Stimulated activated CD4-positive, alpha-beta T cell treated with anti-CD3 and anti-CD28 coated beads, Interleukin-4, amount 100 ng/mL, for 48 hours (primary cell): Measurements from ENCODE around the gene USP34.

Source experiments
- DNase-seq, 2 donors: peaks; one replicate each; pipeline ENCODE4 v3.0.0-alpha.2; 2020; ENCODE audit warnings: low read depth in 2 of 2

Gene USP34

DNA sequence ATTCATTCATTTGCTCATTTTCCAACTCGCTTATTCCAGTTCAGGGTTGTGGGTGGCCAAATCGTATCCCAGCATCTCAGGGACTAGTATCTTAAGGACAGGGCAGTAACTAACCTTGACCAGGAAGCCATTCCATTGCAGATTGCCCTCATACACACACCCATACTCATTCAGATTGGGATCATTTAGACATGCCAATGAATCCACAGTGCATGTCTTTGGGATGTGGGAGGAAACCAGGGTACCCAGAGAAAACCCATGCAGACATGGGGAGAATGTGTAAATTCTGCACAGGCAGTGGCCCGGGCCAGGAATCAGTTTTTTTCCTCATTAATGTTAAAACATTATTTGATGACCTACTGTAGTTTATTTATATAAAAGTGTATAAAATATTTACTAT lies 150.7 kb downstream of the USP34 start:
- DNase-seq = no peak

DNA sequence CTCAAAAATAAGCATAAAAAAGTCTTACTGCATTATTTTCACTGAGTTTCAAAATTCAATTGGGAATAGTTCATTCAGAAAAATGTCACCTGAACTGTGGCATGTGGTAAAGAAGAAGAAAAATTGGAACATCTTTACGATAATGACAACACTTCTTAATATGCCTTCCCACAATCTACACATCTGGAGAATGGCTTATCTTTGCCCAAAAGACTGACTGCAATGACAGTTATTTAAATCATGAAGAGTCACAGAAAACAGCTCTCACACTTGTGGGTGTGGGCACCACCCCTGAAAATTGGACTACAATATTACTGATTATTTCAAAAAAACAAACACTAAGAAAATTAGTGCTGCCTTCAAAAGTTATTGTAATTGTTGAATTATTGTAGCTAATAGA lies 152.3 kb downstream of the USP34 start:
- no peak for DNase-seq

GRCh38 chr2:61295981-61296380 lies 174.9 kb downstream of the USP34 start:
- no peak for DNase-seq

DNA sequence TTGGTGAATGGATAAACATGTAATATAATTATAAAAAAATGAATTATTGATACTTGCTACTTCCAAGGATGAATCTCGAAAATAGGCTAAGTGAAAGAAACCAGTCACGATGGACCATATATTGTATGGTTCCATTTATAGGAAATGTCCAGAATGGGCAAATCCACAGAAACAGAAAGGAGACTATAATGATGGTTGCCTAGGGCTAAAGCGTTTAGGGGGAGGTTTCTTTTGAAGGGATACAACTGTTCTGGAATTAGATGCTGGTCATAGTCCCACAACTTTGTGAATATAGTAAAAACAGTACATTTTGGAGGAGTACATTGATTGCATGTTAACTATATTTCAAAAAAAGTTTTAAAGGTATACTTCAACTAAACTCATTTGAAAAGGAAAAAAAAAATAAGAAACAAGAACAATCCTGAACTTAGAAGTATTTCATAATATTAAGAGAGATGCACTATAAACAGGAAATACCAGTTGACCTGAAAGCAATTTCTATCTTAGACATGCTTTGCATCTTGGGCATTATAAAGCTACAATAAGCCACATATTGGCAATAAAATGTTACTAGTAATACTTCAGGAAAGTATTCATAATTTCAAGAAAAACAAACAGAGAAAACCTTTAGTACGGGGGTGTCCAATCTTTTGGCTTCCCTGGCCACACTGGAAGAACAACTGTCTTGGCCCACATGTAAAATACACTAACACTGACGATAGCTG lies 178.9 kb downstream of the USP34 start:
- no peak for DNase-seq

- no peak for DNase-seq
These were observed 182.6 kb downstream of the USP34 start for GRCh38 chr2:61288070-61288841.

DNA sequence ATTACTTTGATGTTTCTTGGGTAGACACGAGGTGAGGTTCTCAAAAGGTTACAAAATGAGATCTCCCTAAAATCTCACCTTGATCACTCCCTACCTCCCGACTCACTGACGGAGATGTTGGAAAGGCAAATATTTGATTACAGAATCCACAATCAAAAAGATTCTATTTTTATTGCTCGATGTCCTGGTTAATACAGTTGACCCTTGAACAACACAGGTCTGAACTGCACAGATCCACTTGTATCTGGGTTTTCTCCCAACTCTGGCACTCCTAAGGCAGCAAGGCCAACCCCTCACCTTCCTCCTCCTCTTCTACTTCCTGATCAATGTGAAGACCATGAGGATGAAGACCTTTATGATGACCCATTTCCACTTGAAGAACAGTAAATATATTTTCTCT lies 183.6 kb downstream of the USP34 start:
- no peak for DNase-seq

GRCh38 chr2:61283443-61284160 lies 187.3 kb downstream of the USP34 start:
- no peak for DNase-seq

DNA sequence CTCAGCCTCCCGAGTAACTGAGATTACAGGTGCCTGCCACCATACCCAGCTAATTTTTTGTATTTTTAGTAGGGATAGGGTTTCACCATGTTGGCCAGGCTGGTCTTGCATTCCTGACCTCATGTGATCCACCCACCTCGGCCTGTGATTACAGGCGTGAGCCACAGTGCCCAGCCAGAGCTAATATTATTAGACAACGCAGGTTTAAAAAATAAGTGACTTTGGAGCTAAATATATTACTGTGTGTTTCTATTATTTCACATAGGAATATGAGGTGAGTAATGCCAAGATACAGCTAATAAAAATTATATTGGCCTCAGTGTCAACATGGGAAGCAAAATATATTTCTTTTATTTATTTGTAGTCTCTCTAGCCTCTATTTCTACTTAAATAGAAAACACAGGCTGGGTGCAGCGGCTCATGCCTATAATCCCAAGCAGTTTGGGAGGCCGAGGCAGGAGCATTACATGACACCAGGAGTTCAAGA lies 188.7 kb downstream of the USP34 start:
- no peak for DNase-seq

- DNase-seq = no peak
These were observed 189.6 kb downstream of the USP34 start for GRCh38 chr2:61281321-61281720.

DNA sequence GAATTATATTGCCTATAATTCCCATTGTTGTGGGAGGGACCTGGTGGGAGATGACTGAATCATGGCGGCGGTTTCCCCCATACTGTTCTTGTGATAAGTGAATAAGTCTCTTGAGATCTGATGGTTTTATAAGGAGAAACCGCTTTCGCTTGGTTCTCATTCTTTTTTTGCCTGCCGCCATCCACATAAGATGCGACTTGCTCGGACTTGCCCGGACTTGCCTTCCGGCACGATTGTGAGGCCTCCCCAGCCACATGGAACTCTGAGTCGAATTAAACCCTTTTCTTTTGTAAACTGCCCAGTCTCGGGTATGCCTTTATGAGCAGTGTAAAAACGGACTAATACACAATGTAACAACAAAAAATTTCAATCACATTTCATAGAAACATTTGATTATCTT lies 193.1 kb downstream of the USP34 start:
- DNase-seq = no peak

DNA sequence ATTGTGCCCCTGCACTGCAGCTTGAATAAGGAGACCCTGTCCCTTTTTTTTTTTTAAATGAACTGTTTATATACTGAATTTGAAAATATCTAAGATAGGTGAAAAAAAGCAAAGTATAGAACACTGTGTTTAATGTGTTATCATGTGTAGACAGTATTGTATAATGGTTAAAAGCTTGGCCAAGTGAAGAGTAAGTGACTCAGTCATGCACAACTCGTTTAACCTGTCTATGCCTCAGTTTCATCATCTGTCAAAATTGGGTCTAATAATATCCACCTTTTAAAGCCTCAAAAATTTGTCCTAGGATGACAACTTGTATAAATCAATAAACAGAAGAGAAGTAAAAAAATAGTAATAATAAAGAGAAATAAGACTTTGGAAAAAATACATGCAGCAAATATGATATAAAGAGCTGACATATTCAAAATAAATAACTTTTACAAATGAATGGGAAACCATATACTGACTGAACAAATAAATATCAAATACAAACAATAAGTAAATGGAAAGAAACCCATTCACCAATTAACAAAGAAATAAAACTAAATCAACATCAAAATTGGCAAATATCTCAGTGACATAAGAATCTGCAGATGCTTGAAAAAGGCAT lies 195.2 kb downstream of the USP34 start:
- no peak for DNase-seq

DNA sequence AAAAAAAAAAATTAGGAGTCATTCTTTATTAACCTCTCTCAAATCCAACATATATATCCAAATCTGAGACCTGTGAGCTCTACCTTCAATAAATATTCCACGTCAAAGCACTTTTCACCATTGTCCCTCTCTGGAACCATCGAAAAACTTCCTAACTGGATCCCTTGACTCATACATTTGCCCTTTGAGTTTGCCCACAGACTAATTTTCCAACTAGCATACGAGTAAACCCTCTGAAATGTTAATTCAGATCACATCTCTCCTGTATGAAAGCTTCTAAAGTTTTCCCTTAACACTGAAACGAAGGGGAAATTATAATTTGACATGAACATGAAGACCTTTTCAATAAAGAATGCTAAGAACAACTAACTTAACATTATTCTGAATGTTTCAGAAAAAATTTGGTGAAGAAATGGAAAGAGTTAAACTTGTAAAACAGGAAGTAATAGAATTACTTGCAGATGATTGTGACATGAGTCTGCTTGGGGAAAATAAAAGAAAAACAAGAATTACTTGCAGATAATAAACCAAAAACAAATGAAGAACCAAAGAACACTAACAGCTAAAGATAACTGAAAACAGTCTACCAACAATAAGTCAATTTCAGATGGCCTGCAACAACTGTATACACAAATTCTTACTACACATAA lies 198.3 kb downstream of the USP34 start:
- DNase-seq = no peak

- no peak for DNase-seq
These were observed 202.6 kb downstream of the USP34 start for GRCh38 chr2:61268249-61268648.

DNA sequence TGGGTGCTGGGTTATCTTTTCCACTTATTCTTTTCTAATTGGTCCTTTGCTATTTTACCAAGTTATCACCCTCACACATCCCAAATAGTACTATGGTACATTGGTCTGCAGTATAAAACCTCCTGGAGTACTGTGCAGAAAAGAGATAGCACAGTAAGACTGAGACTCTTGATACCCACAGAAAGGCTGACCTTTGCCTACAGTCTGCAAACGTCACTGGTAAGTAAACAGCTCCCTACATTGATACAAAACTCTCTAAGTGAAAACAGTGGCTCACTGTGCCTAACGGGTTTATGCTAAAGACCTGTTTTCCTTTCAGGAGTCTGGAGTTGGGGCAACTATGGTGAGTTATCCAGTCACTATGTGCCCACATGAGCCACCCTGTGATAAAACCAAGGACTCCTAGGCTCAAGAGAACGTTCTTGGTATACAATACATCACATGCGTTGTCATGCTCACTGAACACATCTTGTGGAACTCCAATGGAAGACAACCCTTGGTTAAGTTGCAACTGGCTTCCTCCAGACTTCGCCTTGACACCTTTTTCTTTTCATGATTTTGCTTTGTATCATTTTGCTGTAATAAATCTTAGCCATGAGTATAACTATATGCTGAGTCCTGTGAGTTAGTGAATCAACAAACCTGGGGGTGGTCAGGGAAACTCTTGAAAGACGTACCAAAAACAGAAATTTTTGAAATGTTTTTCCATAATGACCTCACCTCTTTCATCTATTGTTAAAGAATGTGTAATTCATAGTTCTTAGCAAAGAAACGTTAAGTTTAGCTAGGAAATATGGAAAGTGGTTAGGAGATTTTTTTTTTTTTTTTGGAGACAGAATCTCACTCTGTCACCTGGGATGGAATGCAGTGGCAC lies 204.0 kb downstream of the USP34 start:
- DNase-seq = no peak

DNA sequence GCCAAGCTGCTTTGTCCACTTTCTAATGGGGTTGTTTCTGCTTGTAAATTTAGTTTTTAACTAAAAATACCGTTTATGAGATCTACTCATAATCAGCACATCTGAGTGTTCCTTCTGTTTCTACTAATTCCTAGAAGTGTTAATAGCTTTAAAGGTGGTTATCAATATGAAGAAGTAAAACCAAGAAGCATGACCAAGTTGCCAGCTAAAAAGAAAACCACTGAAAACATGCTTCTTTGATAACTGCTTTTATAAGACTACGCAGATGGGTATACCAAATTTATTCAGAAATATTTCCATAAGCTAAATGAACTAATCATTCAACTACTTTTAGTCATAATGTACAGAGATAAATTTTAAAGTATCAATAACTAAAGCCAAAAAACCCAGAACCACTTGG lies 207.1 kb downstream of the USP34 start:
- no peak for DNase-seq

DNA sequence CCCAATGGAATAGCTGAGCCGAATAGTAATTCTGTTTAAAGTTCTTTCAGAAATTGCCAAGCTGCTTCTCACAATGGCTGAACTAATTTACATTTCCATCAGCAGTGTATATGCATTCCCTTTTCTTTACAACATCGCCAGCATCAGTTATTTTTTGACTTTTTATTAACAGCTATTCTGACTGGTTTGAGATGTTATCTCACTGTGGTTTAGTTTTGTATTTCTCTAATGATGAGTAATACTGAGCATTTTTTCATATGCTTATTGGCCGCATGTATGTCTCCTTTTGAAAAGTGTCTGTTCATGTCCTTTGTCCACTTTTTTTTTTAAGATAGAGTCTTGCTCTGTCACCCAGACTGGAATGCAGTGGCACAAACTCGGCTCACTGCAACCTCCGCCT lies 208.2 kb downstream of the USP34 start:
- no peak for DNase-seq

DNA sequence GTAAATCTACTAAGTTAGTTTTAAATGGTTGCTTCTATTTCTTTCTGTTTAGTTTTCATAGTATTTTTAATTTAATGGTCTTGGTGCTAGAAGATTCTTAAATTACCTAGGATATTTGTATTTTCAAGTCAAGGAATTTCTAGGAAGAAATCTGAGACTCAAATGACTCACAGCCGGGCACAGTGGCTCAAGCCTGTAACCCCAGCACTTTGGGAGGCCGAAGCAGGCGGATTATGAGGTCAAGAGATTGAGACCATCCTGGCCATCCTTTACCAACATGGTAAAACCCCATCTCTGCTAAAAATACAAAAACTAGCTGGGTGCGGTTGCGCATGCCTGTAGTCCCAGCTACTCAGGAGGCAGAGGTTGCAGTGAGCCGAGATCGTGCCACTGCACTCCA lies 213.4 kb downstream of the USP34 start:
- DNase-seq = no peak

- DNase-seq = no peak
These were observed 215.1 kb downstream of the USP34 start for GRCh38 chr2:61255580-61256437.

DNA sequence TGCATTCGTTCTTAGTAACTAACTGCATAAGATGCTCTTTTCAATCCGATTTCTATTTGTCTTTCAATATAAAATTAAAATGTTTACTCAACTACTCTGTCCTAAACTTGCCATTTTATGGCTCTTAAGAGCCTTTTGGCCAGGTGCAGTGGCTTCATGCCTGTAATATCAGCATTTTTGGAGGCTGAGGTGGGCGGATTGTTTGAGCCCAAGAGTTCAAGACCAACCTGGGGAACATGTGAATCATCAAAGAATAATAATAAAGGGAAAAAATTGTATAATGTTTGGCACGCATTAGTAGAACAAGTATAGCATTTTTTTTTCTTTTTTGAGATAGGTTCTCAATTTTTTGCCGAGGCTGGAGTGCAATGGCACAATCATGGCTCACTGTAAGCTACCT lies 216.4 kb downstream of the USP34 start:
- no peak for DNase-seq

DNA sequence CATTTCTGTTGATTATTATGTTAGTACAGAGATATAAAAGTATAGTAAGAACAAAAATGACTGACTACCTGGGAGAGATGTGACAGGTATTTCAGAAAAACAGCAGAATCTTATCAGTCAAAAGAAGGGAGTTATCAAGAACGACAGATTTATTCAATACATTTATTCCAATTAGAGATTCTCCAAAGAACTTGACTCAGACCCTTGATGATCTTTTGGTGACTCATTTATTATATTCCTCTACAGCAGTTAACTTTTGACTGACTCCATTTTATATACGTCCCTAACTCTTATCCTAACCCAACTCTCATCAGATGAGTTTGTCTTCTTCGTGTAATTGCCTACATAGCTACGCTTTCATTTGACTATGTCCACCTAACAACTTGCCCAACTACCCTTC lies 217.8 kb downstream of the USP34 start:
- DNase-seq = no peak
